ENCODE results near the gene STYK1.
"Not testable (repeated sequence)": the region's sequence is repeated elsewhere in the genome, so short reads cannot be mapped to it uniquely, and the experiment has no call there.

The STYK1 gene

DNA sequence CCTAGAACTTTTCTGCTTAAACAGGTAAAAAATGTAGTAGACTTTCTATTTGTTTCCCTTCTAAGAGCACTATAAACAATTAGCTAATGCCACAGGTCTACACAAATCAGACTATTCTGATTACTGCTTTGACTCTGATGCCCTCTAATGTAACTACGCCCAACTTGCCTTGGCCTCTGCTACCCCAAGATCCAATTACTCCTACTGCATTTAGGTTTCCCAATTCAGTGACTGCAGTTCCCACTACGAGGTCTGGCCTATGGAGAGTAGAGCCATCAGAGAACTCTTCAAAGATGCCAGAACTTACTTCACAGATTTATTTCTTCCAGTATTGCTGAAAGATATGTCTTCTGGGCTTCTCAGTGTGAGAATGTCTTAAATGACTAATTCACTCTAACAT is 15.3 kb upstream of the STYK1 start:
- no peak for DNase-seq (ENCODE audit: low spot score)

DNA sequence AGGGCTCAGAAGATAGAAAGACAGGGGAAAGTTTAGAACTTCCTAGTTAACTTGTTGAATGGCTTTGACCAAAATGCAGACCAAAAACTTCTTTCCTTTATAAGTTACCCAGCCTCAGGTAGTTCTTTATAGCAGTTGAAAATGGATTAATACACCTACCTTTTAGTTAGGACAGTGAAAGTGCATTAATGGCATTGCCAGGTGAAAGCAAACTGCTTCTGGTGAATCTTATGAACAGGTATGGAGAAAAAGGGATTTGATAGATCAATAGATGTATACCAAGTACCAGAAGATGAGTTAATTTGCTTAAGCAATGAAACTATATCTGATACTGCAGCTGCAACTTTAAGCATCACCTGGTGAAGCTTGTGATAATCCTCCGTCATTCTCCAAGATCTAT is 14.2 kb upstream of the STYK1 start:
- DNase-seq (ENCODE audit: low spot score) = no peak

DNA sequence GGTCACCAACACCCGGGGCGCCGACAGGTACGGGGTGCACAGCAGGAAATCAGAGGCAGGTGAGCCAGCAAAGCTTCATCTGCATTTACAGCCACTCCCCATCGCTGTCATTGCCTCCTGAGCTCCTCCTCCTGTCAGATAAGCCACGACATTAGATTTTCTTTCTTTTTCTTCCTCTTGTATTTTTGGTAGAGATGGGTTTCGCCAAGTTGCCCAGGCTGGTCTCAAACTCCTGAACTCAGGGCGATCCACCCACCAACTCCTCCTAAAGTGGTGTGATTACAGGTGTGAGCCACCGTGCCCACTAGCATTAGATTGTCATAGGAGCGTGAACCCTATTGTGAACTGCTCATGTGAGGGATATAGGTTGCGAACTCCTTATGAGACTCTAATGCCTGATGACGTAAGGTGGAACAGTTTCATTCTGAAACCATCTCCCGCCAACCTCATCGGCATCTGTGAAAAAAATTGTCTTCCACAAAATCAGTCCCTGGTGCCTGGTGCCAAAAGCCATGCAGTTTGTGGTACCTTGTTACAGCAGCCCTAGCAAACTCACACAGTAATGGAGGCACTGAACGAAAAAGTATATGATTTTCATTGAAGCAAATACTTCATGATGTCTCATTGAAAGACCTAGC is 1.5 kb downstream of the STYK1 start:
- no peak for DNase-seq (ENCODE audit: low spot score)

DNA sequence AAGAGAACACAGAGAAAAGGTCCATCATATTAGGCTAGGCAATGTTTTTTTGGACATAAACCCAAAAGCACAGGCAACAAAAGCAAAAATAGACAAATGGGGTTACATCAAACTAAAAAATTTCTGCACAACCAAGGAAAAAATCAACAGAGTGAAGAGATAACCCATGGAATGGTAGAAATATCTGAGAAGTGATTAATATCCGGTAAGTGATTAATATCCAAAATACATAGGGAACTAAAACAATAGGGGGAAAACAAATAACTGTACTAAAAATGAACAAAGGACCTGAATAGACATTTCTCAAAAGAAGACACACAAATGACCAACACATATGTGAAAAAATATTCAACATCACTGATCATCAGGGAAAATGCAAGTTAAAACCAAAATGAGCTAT is 4.3 kb downstream of the STYK1 start:
- DNase-seq (ENCODE audit: low spot score) = no peak

DNA sequence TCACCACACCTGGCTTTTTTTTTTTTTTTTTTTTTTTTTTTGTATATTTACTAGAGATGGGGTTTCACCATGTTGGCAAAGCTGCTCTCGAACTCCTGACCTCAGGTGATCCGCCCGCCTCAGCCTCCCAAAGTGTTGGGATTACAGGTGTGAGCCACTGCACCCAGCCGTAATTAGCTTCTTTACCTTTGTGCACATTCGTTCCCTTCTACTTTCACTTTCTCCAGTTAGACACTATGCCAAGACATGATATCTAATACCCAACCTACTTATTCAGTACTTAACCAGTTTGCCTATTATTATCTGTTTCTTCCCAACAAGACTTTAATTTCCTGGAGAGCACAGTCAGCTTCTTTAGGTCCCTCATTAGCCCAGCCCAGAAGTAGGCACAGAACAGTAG is 5.3 kb downstream of the STYK1 start:
- no peak for DNase-seq (ENCODE audit: low spot score)

DNA sequence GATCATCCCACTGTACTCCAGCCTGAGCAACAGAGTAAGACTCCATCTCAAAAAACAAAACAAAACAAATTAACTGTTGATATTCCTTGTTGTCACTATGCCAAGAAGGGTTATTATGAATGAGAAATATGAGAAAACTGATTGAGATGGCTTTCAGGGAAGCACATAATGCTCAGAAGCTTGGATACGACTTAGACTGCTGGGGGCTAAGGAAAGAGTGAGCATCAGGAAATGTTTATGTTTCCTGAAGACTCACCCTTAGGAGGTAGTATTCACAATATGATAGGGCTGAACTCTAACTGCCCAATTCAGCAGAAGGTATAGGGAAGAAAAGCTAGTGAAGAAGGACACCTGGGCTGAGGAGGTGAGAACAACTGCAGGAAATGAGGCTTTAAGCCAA is 6.3 kb downstream of the STYK1 start:
- DNase-seq (ENCODE audit: low spot score) = no peak

DNA sequence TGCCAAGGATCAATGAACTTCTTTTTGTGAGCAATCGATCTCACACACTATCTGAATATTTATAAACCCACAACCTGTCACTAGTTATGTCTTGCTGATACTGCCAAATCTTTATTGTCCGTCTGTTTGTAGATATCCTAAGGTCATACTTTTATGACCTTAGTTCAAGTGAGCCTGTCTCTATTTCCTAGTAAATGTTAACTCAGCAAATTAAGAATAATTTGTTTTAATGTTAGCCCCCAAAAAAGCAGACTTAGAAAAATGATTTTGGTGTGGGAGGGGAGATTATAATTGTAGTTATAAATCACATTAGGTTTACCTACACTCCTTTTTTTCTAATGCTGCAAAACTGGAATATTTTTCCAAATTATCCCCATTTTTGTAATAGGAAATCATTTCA is 9.4 kb downstream of the STYK1 start:
- DNase-seq (ENCODE audit: low spot score) = no peak

DNA sequence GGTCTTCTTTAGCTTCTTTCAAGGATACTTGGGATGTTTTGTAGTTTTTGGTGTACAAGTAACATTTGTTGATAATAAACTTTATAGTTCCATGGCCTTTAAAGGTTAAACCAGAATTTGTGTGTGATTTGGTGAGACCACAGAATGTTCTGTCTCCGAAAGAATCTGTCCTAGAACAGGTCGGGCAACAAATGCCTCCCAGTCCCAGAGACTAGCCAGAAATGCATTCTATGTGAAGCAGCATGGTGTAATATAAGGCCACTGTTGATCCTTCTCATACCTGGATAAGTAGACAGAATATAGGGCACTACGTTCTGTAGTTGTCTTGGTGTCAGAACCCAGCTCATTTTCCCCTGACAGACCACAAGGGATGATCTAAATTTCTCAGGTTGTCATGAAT is 10.0 kb downstream of the STYK1 start:
- DNase-seq (ENCODE audit: low spot score) = no peak

DNA sequence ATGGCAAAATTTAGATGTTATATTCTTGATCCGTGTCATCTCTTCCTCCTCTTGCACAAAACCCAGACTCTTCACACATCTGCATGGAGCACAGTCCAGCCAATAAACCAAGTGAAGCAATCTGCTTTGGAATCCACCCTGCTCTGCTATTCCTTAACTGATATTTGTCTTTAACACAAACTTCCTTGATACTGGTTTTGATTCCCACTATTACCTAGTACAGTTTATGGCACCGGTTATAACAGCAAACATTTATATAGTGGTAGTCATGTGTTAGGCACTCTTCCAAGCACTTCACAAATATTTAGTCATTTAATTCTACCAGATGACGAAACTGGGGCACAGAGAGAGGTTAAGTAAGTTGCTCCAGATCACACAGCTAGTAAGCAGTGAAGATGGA is 12.5 kb downstream of the STYK1 start:
- DNase-seq (ENCODE audit: low spot score) = peak; percentile 5

DNA sequence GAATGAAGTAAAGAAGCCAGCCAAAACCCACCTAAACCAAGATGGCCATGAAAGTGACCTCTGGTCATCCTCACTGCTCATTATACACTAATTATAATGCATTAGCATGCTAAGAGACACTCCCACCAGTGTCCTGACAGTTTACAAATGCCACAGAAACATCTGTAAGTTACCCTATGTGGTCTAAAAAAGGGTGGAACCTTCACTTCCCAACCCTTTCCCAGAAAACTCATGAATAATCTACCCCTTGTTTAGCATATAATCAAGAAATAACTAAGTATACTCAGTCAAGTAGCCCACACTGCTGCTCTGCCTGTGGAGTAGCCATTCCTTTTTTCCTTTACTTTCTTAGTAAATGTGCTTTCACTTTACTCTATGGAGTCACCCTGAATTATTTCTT is 19.8 kb downstream of the STYK1 start:
- no peak for DNase-seq (ENCODE audit: low spot score)

DNA sequence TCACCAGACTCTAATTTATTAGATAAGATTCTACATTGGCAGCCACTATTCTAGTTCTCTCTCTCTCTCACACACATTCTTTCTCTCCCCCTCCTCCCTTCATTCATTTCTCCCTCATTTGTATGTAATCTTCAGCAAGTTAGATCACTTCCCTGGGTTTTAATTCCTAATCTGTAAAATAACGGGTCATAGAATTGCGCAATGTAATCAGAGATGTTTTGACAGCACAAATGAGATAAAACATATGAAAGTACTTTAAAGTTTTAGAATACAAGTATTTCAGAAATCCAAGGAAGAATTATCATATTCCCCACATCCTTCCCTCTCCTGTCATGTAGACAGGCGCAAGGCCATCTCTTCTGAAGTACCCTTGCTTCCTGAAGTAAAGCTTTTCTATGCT is 21.7 kb downstream of the STYK1 start:
- no peak for DNase-seq (ENCODE audit: low spot score)

DNA sequence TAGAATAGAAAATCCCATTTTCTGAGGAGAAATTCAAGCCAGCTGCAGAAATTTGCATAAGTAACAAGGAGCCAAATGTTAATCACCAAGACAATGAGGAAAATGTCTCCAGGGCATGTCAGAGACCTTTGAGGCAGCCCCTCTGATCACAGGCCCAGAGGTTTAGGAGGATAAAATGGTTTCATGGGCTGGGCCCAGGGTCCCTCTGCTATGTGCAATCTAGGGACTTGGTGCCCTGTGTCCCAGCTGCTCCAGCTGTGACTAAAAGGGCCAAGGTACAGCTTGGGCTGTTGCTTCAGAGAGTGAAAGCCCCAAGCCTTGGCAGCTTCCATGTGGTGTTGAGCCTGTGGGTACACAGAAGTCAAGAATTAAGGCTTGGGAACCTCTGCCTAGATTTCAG is 27.3 kb downstream of the STYK1 start:
- not testable (repeated sequence) for DNase-seq (ENCODE audit: low spot score)

DNA sequence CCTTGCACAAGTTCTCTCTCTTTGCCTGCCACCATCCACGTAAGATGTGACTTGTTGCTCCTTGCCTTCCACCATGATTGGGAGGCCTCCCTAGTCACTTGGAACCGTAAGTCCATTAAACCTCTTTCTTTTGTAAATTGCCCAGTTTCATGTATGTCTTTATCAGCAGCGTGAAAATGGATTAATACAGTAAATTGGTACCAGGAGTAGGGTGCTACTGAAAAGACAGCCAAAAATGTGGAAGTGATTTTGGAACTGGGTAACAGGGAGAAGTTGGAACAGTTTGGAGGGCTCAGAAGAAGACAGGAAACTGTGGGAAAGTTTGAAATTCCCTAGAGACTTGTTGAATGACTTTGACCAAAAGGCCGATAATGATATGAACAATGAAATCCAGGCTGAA is 27.9 kb downstream of the STYK1 start:
- DNase-seq (ENCODE audit: low spot score) = no peak

DNA sequence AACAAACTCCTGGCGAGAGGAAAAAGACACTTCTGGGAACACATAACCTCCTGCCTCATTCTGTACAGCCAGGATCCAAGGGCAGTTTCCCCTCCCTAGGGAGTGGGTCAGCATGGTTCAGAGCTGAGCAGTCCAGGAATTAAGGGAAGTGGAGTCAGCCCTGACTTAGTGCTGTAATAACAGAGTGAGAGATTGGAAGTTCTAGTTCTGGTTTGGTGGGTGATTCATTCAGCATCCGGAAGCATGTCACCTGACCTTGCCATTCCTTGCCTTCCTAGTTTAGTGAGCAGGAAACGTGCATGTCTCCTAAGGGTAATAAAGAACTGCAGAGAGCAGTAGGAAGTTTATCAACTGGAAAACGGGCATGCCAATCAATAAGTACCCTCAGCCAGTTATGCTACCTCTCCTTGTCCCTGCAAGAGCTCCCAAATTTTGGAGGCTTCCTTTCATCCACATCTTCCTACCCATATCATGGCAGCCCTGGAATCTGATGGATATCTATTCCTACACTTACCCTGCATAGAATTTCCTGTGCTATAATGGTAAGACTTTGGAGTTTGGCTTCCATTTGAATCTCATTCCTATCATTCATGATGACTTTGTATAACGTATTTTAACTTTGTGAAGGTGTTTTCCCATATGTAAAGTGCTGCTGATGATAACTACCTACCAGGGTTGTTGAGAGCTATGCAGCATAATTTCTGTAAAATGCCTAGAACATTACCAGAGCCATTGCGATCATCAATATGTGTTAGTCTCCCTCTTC is 31.9 kb downstream of the STYK1 start:
- DNase-seq (ENCODE audit: low spot score) = no peak

DNA sequence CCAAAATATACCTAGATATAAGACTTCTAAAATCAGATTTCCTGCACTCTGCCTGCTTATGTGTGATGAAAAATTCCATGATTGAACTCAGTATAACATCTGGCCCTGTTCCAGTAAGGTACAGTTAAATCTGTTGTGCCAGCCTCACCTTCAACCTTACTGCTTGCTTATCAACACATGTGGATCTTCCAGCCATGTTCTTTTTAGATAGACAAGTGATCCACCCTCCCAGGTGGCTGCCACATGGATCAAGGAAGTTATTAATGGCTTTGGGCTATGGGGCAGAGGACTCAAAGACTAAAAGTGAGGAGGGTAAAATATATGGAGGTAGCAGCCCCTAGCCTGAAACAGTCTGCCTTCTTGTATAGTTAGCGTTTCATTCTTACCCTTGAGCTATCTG is 35.1 kb downstream of the STYK1 start:
- no peak for DNase-seq (ENCODE audit: low spot score)

DNA sequence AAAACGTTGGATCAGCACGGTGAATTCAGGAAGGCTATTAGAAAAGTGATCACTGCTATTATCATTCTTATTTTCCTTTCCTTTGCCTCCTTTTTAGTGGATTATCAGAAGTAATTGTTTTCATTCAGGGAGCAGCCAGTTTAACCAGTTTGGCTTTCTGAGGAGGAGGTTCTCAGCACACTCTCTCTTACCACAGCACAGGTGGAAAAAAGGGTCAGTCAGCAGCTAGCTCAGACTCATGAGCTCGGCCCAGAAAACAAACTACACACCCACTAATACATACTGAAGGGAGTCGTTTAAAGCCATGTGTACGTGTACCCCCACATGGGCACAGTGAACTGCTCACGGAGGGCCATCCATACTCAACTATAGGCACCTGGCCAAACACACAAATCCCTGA is 37.2 kb downstream of the STYK1 start:
- no peak for DNase-seq (ENCODE audit: low spot score)

DNA sequence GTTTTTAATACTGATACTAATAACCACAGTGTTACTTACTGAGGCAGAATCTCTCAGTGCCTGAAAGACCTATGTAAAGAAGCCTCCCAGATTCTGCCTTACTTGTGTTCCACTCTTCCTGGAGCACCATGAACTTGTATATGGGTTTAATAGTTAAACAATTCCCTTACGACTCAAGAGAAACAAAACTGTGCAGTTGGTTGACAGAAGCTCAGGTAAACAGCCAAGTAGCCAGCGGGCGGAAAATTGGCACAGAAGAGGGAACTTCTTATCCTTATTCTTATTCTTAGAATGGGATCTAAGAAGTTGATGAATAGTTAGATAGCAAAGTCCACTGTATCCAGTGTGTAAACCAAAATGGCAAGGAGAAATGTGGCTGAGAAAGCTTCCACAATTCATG is 37.7 kb downstream of the STYK1 start:
- DNase-seq (ENCODE audit: low spot score) = no peak

DNA sequence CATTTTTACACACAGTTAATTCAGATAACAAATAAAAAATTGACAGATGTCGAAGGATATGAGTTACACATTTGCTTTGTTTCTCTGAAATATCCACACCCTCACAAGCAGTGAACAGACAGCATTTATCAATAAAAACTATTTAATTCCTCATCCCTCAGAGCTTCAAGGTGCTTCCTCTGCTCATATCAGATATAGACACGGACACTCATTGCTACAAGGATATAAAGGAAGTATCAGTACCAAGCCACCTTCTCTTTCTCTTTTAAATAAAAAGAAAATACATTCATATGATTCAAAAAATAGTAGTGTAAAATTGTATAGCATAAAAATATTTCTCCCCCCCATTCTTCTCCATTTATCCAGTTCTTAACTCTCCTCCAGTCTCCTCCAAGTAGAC is 38.5 kb downstream of the STYK1 start:
- no peak for DNase-seq (ENCODE audit: low spot score)

DNA sequence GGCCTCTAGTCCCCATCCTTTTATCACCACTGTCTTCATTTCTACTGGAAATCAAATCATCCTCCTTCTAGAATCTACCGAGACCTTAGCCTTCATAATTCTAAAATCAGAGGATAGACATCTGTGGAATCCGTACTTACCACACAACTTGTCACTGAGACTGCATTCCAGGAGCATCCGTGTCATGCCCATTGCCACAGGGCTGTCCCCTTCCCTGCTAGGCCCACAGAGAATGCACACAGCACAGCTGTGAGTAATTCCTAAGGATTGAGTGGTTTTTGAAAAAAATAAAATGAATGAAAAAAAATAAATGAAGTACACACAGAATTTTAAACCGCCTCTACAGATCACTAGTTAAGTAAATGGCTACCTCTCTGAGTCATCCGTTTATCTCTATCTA is 39.4 kb downstream of the STYK1 start:
- DNase-seq (ENCODE audit: low spot score) = peak; percentile 75

DNA sequence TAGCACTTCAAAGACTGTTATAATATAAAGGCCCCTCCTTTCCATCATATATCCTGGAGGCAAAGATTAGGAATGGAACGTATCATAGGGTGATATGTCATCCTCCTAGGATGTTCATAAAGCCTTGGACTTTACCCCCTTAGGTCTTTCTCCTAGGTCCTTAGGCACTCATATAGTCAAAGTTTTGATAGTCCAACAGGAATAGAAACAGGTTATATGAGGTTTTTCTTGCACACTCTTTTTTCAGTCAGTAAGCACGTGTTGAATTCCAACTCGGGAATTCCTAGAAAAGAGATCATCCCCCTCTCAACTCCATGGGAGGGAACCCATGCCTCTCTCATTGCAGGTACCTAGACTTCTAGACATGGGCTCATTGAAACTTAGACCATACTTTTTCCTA is 40.3 kb downstream of the STYK1 start:
- DNase-seq (ENCODE audit: low spot score) = no peak

DNA sequence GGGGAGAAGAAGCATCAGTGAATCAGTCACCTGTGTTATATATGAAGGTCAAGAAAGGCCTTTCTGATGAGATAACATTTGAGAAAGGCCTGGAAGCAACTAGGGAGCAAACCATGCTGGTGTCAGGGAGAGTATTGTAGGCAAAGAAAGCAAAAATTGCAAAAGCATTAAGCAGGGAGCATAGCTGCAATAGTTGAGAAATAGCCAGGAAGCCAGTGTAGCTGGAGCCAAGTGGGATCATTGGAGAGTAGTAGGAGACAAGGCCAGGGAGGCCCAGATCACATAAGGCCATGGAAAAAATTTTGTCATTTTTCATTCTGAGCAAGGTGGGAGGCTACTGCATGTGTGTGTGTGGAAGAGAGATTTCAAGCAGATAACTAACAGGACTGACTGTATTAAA is 41.6 kb downstream of the STYK1 start:
- DNase-seq (ENCODE audit: low spot score) = no peak

DNA sequence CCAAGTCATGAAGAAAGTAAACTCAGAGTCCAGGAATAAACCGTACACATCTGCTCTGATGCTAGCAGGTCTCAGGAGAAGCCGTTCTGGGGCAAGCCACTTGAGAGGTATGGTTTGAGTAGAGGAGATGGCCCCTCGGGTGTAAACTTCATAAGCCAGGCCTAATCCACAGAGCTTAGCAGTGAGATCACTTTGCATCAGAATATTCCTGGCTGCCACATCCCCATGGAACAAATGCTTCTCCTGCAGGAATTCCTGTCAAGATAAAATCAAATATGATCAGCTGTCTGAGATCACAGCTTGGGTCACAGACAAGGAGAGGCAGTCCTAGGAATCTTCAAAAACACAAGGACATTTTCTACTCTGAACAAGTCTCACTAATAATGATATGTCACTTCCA is 49.2 kb downstream of the STYK1 start:
- DNase-seq (ENCODE audit: low spot score) = no peak

DNA sequence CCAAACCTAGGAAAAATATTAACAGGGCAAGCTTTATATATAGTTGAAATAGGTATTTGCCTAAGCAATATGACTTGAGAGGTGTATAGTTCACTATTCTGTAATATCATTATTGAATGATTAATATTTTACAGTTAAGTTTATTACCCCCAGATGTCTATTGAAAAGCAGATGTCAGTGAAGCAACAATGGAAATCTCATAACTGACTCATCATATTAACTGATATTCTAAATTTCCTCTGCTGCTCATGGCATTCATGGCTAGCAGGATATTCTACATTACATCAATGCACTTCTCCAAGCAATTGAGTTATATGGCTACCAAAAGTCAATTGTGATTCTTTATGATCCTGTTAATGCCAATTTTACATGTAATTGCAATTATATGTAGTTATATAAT is 50.7 kb downstream of the STYK1 start:
- no peak for DNase-seq (ENCODE audit: low spot score)

DNA sequence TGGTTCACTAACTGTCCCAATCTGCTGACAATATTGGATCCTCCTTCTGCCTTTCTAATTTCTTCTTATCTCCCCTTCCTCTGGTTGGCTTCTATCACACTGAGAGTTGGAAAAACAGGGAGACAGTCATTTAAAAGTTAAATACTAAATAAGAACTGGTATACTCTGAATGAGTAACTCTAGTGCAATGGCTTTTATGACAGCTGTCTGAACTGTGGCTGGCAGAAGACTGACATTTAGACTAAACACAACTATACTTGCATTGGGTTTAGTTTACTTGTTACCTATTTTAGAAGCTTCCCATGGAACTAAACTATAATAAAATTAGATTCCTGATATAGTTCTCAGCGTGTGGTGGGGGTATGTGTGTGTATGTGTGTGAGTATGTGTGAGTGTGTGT is 52.6 kb downstream of the STYK1 start:
- DNase-seq (ENCODE audit: low spot score) = no peak

Measured in AG08396 (cell line).